Colonic mucosa (tissue), 2 donors: Measurements from ENCODE around the gene C1QL1. TPM values are rescaled to one million over a fixed set of nuclear protein-coding genes. Genes with fewer than 3 reads are reported as not detected.

Experiments used
- microRNA-seq: library from miRNA; unstranded; fragments of <30 nt; microRNA quantifications from one replicate; pipeline ENCODE4, GENCODE V29; 2019
- total RNA-seq, 2 donors: library from RNA; stranded (reverse); fragmentation: NEBNext Ultra II Directional in 1 of 2; extraction: Animal tissue kit (Norgen Biotek cat#: 25700) in 1 of 2; gene quantifications; one replicate each; pipeline ENCODE4 v1.2.1, GENCODE V29; 2021
- donor health status: DM: no; HTN: no; CAD: no.
- donor health status: DM: no; HTN: no; CAD: no.

Gene C1QL1
- total RNA-seq, 2 donors from 2014 or later: 1.2 to 1.9 TPM

Small RNA genes within 50 kb of the gene (microRNA-seq; reads per million reads assigned to microRNA genes)
- not detected for gene MIR6783

Other genes starting within 250 kb of the C1QL1 start
- under 1 TPM; 0.42 TPM for gene ADAM11, start 209.3 kb downstream of the C1QL1 start, total RNA-seq
- 1 to 10 TPM; 1.1 to 8.2 TPM for gene GJC1, start 138.0 kb downstream of the C1QL1 start, total RNA-seq
- gene HIGD1B, start 120.4 kb downstream of the C1QL1 start, total RNA-seq: under 1 TPM in 1 of 2 donors, not detected in 1; 0.53 TPM
- 100 to 1,000 TPM in 1 of 2 donors, 10 to 100 TPM in 1; 74.8 to 109 TPM for gene EFTUD2, start 68.9 kb downstream of the C1QL1 start, total RNA-seq
- gene GFAP, start 52.8 kb downstream of the C1QL1 start, total RNA-seq: under 1 TPM in 1 of 2 donors, not detected in 1; 0.20 TPM
- gene KIF18B, start 20.5 kb downstream of the C1QL1 start, total RNA-seq: 10 to 100 TPM in 1 of 2 donors, 1 to 10 TPM in 1; 5.7 to 45.5 TPM
- gene DCAKD, start 83.3 kb upstream of the C1QL1 start, total RNA-seq: 10 to 100 TPM; 20.2 to 46.8 TPM
- gene NMT1, start 93.0 kb upstream of the C1QL1 start, total RNA-seq: 100 to 1,000 TPM in 1 of 2 donors, 10 to 100 TPM in 1; 68.0 to 127 TPM
- 100 to 1,000 TPM; 300 to 312 TPM for gene PLCD3, start 164.2 kb upstream of the C1QL1 start, total RNA-seq
- gene ACBD4, start 167.4 kb upstream of the C1QL1 start, total RNA-seq: 10 to 100 TPM; 13.0 to 16.6 TPM
- gene HEXIM1, start 180.2 kb upstream of the C1QL1 start, total RNA-seq: 10 to 100 TPM; 37.0 to 38.4 TPM
- 1 to 10 TPM; 7.2 to 8.1 TPM for gene HEXIM2, start 193.6 kb upstream of the C1QL1 start, total RNA-seq